Psoas muscle (tissue), 8 donors: ENCODE results near the gene IYD. TPM values are rescaled to one million over a fixed set of nuclear protein-coding genes. Genes with fewer than 3 reads are reported as not detected.

Experiments
- ATAC-seq, 4 donors: fragments of 200-7000 bp; cut with Tn5 transposase; one replicate each; pipeline ENCODE4 v1.9.1; 2020; ENCODE audit warnings: moderate library complexity in 3 of 4, mild to moderate bottlenecking in 2 of 4
- DNase-seq, 2 donors: peaks; one replicate each; pipeline ENCODE4 v3.0.0-alpha.2; 2020
- H3K27ac ChIP-seq: fragments of 200-600 bp; one replicate; pipeline ENCODE4 v1.8.0; 2022
- H3K27me3 ChIP-seq, 3 donors: fragments of 200-600 bp in 1 of 3; one replicate each; pipeline versions ENCODE4 v1.6.1 to v1.8.0; 2013 to 2022; ENCODE audit warnings: low read length in 2 of 3, mild to moderate bottlenecking in 2 of 3, moderate library complexity in 1 of 3; ENCODE audit not compliant: insufficient read depth in 3 of 3
- H3K36me3 ChIP-seq, 2 donors: fragments of 200-600 bp in 1 of 2; one replicate each; pipeline versions ENCODE4 v1.6.1 to v1.8.0; 2013 to 2022; ENCODE audit warnings: low read depth in 1 of 2, mild to moderate bottlenecking in 1 of 2, moderate library complexity in 1 of 2; ENCODE audit not compliant: insufficient read depth in 1 of 2
- H3K4me1 ChIP-seq: fragments of 200-600 bp; one replicate; pipeline ENCODE4 v1.8.0; 2022
- H3K4me3 ChIP-seq: fragments of 200-600 bp; one replicate; pipeline ENCODE4 v1.8.0; 2022; ENCODE audit warnings: mild to moderate bottlenecking
- H3K9me3 ChIP-seq: fragments of 200-600 bp; one replicate; pipeline ENCODE4 v1.8.0; 2022
- WGBS, 3 donors: extraction: QIAGEN DNeasy Blood & Tissue Kit; methylation state at CpG; one replicate each; pipeline versions ENCODE4 v1.1.6 to v1.1.7; 2013; 5-methylcytosine and 5-hydroxymethylcytosine counted together
- intact Hi-C, 2 donors: fragments of 100-400 bp; cut with DNase I; formaldehyde crosslinking; loops; one replicate each; pipeline versions ENCODE4 v1.11.0 to v1.14.2; 2022
- polyA plus RNA-seq, 3 donors: library from polyadenylated mRNA; stranded (reverse); fragments of 200-250 nt; gene quantifications; one replicate each; pipeline ENCODE4 v1.2.3, GENCODE V29; 2013
- total RNA-seq, 4 donors: library from RNA; stranded (reverse); fragmentation: NEBNext Ultra II Directional in 2 of 4; extraction: Animal tissue kit (Norgen Biotek cat#: 25700) in 2 of 4; gene quantifications; one replicate each; pipeline versions ENCODE4 v1.2.1 to v1.2.4, GENCODE V29; 2021 to 2023
- TF ChIP-seq, protein P1 (sequence below): fragments of 200-600 bp; IDR thresholded peaks from one replicate; pipeline ENCODE4 v1.8.0; 2022; ENCODE audit warnings: antibody characterized with exemption
- donor health status: healthy with polysubstance abuse.
- donor health status: DM: no; HTN: no; CAD: no; lungs with moderate emphysema.
- donor health status: Bipolar disorder and iron deficiency.
- donor health status: healthy.
- donor health status: DM: yes; HTN: yes; CAD: no.
- donor health status: DM: no; HTN: no; CAD: no.
- donor health status: DM: no; HTN: no; CAD: no.
- donor health status: DM: yes; HTN: yes; CAD: no.

Gene IYD
- total and polyA plus RNA-seq, 7 donors, result 0.04 to 0.28 (median 0.05) TPM; not detected in 4

DNA sequence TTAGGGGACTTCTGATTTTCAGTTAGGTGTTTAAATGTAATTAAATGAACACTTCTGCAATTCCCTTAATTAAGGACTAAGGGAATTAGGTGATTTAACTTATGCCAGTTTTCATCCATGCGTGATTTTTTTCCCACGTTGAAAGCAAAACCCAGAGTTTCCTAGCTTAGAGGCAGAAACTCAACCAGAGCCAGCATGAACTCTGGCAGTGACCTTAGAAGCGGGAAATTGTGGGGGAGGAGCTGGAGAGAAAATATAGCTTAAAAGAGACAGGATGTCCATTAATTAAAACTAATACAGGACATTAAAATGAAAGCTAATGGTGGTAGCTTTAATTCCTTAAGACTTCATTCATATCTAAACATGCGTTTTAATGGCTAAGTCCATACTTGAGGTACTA, 41.6 kb downstream of the IYD start:
- Histone ChIP-seq H3K27me3 (no peaks in the 10 kb centered on the region), H3K36me3 (no peaks in the 10 kb centered on the region), H3K4me3 (no peak overlapping the region), H3K9me3 (no peaks in the 10 kb centered on the region), H3K4me1 (peaks cover 14% of the 10 kb centered on the region), H3K27ac (no peak overlapping the region)
- intact Hi-C loops, result no loop called here
- WGBS, 3 donors, result 42 to 55% (median 43%) methylated on average over 4 of the region's 4 CpGs
- ATAC-seq (no peak), DNase-seq (no peak)
- TF ChIP-seq, protein P1, sequence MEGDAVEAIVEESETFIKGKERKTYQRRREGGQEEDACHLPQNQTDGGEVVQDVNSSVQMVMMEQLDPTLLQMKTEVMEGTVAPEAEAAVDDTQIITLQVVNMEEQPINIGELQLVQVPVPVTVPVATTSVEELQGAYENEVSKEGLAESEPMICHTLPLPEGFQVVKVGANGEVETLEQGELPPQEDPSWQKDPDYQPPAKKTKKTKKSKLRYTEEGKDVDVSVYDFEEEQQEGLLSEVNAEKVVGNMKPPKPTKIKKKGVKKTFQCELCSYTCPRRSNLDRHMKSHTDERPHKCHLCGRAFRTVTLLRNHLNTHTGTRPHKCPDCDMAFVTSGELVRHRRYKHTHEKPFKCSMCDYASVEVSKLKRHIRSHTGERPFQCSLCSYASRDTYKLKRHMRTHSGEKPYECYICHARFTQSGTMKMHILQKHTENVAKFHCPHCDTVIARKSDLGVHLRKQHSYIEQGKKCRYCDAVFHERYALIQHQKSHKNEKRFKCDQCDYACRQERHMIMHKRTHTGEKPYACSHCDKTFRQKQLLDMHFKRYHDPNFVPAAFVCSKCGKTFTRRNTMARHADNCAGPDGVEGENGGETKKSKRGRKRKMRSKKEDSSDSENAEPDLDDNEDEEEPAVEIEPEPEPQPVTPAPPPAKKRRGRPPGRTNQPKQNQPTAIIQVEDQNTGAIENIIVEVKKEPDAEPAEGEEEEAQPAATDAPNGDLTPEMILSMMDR, result no peak

DNA sequence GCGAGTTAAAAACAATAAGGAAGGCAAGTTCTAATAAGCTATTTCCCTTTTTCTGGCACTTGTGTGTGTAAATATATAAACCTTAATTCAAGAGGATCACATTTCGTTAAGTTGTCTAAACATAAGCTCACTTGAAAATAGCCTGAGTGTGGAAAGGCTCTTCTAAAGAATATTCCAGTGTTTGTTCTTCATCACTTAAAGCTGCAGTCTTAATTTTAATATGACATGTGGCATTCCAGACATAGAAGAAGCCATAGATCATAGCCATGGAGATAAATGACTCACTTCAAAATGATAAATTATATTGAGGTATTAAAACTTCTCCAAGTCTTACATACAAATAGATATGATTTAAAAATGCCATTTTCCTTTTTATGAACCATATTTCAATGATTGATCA, 42.1 kb downstream of the IYD start:
- no peak overlapping the region for H3K27ac ChIP-seq
- 42 to 52% (median 51%) methylated on average over 2 of the region's 2 CpGs for WGBS, 3 donors

DNA sequence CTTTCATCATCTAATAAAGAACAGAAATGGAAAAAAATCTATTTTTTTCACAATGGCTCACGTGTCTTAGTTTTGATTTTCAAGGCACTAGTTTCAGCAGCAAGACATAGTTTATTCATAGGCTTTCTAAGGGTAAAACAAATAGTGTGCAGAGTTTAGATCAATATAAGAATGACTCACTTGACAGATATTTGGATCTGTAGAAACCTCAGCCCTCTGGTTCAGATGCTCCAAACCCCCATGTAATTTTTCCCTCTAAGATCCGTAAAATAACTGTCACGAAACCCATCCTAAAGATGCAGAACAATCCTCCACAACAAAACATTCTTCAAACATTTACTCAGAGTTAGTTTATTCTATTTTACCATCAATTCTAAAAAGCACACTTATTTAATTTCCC, 43.4 kb downstream of the IYD start:
- DNase-seq (no peak), ATAC-seq (no peak)
- Histone ChIP-seq H3K27ac (no peak overlapping the region), H3K36me3 (no peaks in the 10 kb centered on the region), H3K4me1 (peaks cover 14% of the 10 kb centered on the region), H3K27me3 (no peaks in the 10 kb centered on the region), H3K9me3 (no peaks in the 10 kb centered on the region), H3K4me3 (no peak overlapping the region)
- WGBS, 3 donors, result 96 to 97% (median 96%) methylated on average over 3 of the region's 3 CpGs
- intact Hi-C loops, result no loop called here
- TF ChIP-seq, protein P1, result no peak

More for the DNA sequence above, 42.1 kb downstream of the IYD start:
- TF ChIP-seq, protein P1, result no peak
- H3K4me1 ChIP-seq, result peaks cover 14% of the 10 kb centered on the region
- H3K36me3 ChIP-seq, result no peaks in the 10 kb centered on the region
- no peak overlapping the region for H3K4me3 ChIP-seq
- no peaks in the 10 kb centered on the region for H3K27me3 ChIP-seq
- no peaks in the 10 kb centered on the region for H3K9me3 ChIP-seq
- DNase-seq, result no peak
- ATAC-seq, result no peak
- intact Hi-C loops, result no loop called here

DNA sequence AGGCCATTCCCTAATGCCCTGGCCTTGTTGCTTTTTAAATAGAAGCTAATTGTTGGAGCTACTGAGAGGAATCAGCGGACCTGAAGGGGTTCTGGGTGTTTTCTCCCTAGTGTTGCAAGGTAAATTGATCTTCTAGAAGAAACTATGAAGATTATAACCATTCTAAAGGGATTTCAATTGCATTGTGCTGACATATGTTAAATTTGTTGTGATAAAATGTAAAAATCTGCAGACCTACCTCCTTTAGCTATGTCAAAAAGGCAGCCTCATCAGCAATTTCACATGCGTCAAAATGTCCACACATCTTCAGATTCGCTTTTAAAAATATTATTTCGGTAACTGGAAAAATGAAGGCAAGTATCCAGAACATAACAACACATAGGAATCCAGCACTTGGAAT, 44.4 kb downstream of the IYD start:
- DNase-seq, result no peak
- 46 to 62% (median 60%) methylated on average over 4 of the region's 4 CpGs for WGBS, 3 donors
- Histone ChIP-seq H3K36me3 (no peaks in the 10 kb centered on the region), H3K4me3 (no peak overlapping the region), H3K27me3 (peaks cover 0 to 3% (median 0%) of the 10 kb centered on the region in 3 donors), H3K9me3 (no peaks in the 10 kb centered on the region), H3K27ac (no peak overlapping the region), H3K4me1 (peaks cover 14% of the 10 kb centered on the region)
- intact Hi-C loops, result no loop called here
- TF ChIP-seq, protein P1, result no peak
- no peak for ATAC-seq

DNA sequence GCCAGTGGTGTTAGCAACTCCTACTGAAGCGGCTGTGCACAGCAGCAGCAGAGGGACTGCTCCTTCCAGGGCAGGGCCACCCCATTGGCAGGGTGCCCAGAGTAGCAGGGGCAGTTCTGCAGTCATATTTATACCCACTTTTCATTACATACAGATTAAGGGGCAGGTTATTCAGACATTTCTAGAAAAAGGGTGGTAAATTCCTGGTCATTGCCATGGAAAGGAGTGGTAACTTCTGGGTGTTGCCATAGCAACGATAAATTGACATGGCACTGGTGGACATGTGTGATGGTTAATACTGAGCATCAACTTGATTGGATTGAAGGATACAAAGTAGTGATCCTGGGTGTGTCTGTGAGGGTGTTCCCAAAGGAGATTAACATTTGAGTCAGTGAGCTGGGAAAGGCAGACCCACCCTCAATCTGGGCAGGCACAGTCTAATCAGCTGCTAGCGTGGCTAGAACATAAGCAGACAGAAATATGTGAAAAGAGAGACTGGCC, 45.0 kb downstream of the IYD start:
- TF ChIP-seq, protein P1, result no peak
- no peak for ATAC-seq
- intact Hi-C loops, result no loop called here
- H3K27me3 ChIP-seq, result peaks cover 0 to 3% (median 0%) of the 10 kb centered on the region in 3 donors
- H3K9me3 ChIP-seq, result no peaks in the 10 kb centered on the region
- H3K36me3 ChIP-seq, result no peaks in the 10 kb centered on the region
- H3K4me3 ChIP-seq, result no peak overlapping the region
- H3K27ac ChIP-seq, result no peak overlapping the region
- peaks cover 14% of the 10 kb centered on the region for H3K4me1 ChIP-seq
- DNase-seq, result no peak
- WGBS, 3 donors, result 81 to 84% (median 83%) methylated on average over 3 of the region's 3 CpGs
